Thoracic aorta (tissue), 2 donors: Measurements from ENCODE around the gene TJP1. TPM values are rescaled to one million over a fixed set of nuclear protein-coding genes. Genes with fewer than 3 reads are reported as not detected.

ENCODE experiments used
- ATAC-seq: fragments of 150-250 bp; one replicate; pipeline ENCODE4 v1.8.0; 2017; ENCODE audit warnings: low read depth; ENCODE audit not compliant: insufficient number of reproducible peaks, low FRiP score
- DNase-seq: peaks from one replicate; pipeline ENCODE4 v3.0.0-alpha.2; 2020; ENCODE audit warnings: low spot score
- H3K27ac ChIP-seq, 2 donors: fragments of 200-600 bp; sonication (generic); 1 replicate in 1 of 2; 2 replicates in 1 of 2; pipeline ENCODE4 v1.5.1; 2016; ENCODE audit warnings: mild to moderate bottlenecking in 2 of 2, moderate library complexity in 2 of 2
- H3K27me3 ChIP-seq: fragments of 200-600 bp; sonication (generic); replicated peaks from 2 replicates; pipeline ENCODE4 v1.6.0; 2016; ENCODE audit warnings: mild to moderate bottlenecking; ENCODE audit not compliant: insufficient read depth
- H3K36me3 ChIP-seq: fragments of 200-600 bp; sonication (generic); one replicate; pipeline ENCODE4 v1.5.1; 2016
- H3K4me1 ChIP-seq, 2 donors: fragments of 200-600 bp; sonication (generic); 1 replicate in 1 of 2; 2 replicates in 1 of 2; pipeline versions ENCODE4 v1.5.1 to v1.6.0; 2016; ENCODE audit warnings: low read depth in 2 of 2, mild to moderate bottlenecking in 1 of 2; ENCODE audit not compliant: control insufficient read depth in 1 of 2
- H3K4me3 ChIP-seq: fragments of 200-600 bp; sonication (generic); 2 replicates; pipeline ENCODE4 v1.5.1; 2016; ENCODE audit warnings: mild to moderate bottlenecking
- H3K9me3 ChIP-seq: fragments of 200-600 bp; sonication (generic); 2 replicates; pipeline ENCODE4 v1.5.1; 2016
- total RNA-seq, 2 donors: library from RNA; depleted of rRNA; stranded (reverse); fragments of >200 nt; gene quantifications; one replicate each; pipeline versions ENCODE4 v1.1.0 to v1.2.3, GENCODE V29; 2016
- TF ChIP-seq, protein P1 (sequence below): fragments of 200-600 bp; sonication (generic); IDR thresholded peaks from one replicate; pipeline ENCODE4 v1.5.1; 2019; ENCODE audit warnings: antibody characterized with exemption

TJP1 gene
- 100 to 1,000 TPM in 1 of 2 donors, 10 to 100 TPM in 1; 78.4 to 146 TPM for total RNA-seq

DNA sequence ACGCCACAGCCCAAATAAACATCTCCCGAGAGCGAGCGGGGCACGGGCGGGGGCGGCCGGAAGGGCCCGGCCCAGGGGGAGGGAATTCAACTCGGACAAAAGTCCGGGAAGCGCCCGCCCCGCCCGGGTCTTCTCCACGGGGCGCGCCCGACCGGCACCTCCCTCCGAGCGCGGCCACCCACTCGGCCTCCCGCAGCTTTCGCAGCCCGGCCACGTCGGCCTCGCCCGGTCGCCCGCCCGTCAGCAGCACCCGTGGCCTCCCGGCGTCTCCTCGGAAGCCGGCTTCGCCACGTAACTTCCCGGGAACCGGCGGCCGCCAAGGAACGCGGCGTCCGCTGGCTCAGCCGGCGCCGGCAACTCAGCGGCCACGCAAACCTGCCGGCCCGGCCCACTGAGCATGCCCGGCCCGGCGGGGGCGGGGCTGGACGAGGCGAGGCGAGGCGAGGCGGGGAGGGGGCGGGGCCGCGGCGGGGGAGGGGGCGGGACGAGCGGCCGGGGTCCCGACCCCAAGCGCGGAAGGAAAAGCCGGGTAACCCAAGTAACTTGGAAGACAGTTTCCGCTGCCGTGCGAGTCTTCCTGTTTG is at the start of gene TJP1:
Gene TJP1 (minus strand): TSS at position 369 of the 584 bp plus-strand sequence. CDS start 440 bp downstream, outside the sequence.
- ATAC-seq (peak; percentile 78), DNase-seq (no peak)
- Histone ChIP-seq H3K27me3 (no peaks in the 10 kb centered on the region), H3K36me3 (no peaks in the 10 kb centered on the region), H3K4me1 (peaks cover 16 to 26% of the 10 kb centered on the region in 2 donors), H3K4me3 (peak within 1 kb of the TSS; percentile 79), H3K27ac (peak within 1 kb of the TSS; percentile 94 to 96), H3K9me3 (no peaks in the 10 kb centered on the region)
- TF ChIP-seq, protein P1, sequence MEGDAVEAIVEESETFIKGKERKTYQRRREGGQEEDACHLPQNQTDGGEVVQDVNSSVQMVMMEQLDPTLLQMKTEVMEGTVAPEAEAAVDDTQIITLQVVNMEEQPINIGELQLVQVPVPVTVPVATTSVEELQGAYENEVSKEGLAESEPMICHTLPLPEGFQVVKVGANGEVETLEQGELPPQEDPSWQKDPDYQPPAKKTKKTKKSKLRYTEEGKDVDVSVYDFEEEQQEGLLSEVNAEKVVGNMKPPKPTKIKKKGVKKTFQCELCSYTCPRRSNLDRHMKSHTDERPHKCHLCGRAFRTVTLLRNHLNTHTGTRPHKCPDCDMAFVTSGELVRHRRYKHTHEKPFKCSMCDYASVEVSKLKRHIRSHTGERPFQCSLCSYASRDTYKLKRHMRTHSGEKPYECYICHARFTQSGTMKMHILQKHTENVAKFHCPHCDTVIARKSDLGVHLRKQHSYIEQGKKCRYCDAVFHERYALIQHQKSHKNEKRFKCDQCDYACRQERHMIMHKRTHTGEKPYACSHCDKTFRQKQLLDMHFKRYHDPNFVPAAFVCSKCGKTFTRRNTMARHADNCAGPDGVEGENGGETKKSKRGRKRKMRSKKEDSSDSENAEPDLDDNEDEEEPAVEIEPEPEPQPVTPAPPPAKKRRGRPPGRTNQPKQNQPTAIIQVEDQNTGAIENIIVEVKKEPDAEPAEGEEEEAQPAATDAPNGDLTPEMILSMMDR = no peak

DNA sequence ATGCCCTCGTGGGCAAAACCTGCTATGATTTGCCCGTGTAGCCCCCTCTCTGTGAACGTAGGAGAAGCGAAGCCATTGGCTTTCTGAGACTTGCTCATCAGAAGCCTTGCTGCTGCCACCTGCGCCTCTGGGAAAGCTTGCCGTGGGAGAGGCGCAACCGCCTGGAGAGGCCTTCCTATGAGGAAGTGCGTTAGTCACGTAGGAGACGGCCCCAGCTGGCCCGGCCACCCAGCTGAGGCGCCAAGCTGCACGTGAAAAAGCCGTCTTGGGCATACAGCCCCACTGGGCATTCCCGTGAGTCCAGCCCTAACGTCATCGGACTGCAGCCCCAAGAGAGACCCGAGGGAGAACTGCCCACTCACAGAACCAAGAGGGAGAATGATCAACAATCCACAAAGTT is 49.1 kb upstream of the TJP1 start:
- H3K27ac ChIP-seq = peak overlapping the region; percentile 10 to 67
- H3K36me3 ChIP-seq = no peaks in the 10 kb centered on the region
- H3K9me3 ChIP-seq = no peaks in the 10 kb centered on the region
- TF ChIP-seq, protein P1 = no peak
- peak overlapping the region; percentile 2 for H3K4me3 ChIP-seq
- no peaks in the 10 kb centered on the region for H3K27me3 ChIP-seq
- peaks cover 5 to 9% of the 10 kb centered on the region in 2 donors for H3K4me1 ChIP-seq
- DNase-seq (peak; percentile 7), ATAC-seq (peak; percentile 56)

DNA sequence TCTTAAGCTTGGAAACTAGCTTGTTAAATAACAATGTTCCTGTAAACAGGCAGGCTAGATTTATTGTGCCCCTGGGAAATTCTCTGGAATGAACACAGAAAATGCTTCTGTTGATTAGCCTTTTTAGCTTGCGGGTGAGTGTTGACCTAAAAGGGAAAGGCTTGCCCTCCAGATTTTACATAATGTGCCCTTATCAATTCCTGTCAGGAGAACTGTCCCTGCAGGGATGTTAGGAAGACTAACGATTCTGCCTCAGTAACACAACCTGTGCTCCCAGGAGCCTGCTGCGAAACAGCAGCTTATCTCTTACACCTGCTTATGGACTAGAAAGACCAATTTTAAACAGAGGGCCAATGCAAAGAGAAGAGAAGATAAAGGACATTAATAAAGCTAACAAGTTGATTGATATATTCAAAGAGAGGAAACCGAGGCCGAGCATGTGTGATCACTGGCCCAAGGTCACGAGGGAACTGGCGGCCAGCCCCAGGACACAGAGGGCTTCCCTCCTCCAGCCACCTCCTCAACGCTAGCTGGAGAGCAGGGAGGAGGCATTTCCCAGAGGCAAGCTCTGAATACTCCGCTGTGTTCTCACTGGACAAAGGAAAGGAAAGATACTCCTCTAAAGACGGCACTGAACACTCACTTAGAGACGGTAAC is 48.4 kb upstream of the TJP1 start:
- no peak for ATAC-seq
- Histone ChIP-seq H3K4me1 (peaks cover 5 to 10% of the 10 kb centered on the region in 2 donors), H3K36me3 (no peaks in the 10 kb centered on the region), H3K9me3 (no peaks in the 10 kb centered on the region), H3K27me3 (no peaks in the 10 kb centered on the region), H3K4me3 (peak overlapping the region; percentile 2), H3K27ac (peak overlapping the region in 1 of 2 donors; percentile 67)
- TF ChIP-seq, protein P1 = no peak
- no peak for DNase-seq

GRCh38 chr15:29867241-29868000 is 45.2 kb upstream of the TJP1 start:
- H3K27ac ChIP-seq = no peak overlapping the region
- no peaks in the 10 kb centered on the region for H3K9me3 ChIP-seq
- no peak for ATAC-seq
- no peaks in the 10 kb centered on the region for H3K27me3 ChIP-seq
- H3K36me3 ChIP-seq = no peaks in the 10 kb centered on the region
- peaks cover 12 to 23% of the 10 kb centered on the region in 2 donors for H3K4me1 ChIP-seq
- H3K4me3 ChIP-seq = no peak overlapping the region
- TF ChIP-seq, protein P1 = no peak
- no peak for DNase-seq

- DNase-seq (no peak), ATAC-seq (no peak)
- no peak overlapping the region for H3K4me3 ChIP-seq
- H3K27me3 ChIP-seq = no peaks in the 10 kb centered on the region
- H3K27ac ChIP-seq = no peak overlapping the region
- no peaks in the 10 kb centered on the region for H3K9me3 ChIP-seq
- TF ChIP-seq, protein P1 = no peak
- H3K36me3 ChIP-seq = no peaks in the 10 kb centered on the region
- peaks cover 12 to 23% of the 10 kb centered on the region in 2 donors for H3K4me1 ChIP-seq
Measured at GRCh38 chr15:29866337-29866736, 44.1 kb upstream of the TJP1 start.
